Tongue (tissue), 2 donors: ENCODE measurements around the gene CMA1. TPM values are rescaled to one million over a fixed set of nuclear protein-coding genes. Genes with fewer than 3 reads are reported as not detected.

Source experiments
- DNase-seq: peaks from one replicate; pipeline ENCODE4 v3.0.0-alpha.2; 2015
- total RNA-seq: library from RNA; depleted of rRNA; stranded (reverse); fragments of >200 nt; gene quantifications from one replicate; pipeline ENCODE4 v1.2.3, GENCODE V29; 2014

The CMA1 gene
- total RNA-seq, 1 donor from 2014 or later = not detected

DNA sequence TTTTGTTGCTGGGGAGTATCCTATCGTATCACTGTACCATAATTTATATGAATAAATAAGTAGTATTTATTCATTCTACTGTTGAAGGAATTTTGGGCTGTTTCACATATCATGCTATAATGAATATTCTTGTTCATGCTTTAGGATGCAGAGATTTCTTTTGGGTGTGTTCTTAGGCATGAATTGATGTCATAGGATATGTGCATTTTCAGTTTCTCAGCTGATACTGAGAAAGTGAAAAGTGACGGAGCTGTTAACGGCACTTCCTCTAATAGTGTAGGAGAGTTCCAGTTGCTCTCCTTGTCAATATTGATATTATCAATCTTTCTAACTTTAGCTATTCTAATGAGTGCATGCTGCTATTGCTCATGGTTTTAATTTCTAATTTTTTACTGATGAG is 42.3 kb downstream of the CMA1 start:
- no peak for DNase-seq

DNA sequence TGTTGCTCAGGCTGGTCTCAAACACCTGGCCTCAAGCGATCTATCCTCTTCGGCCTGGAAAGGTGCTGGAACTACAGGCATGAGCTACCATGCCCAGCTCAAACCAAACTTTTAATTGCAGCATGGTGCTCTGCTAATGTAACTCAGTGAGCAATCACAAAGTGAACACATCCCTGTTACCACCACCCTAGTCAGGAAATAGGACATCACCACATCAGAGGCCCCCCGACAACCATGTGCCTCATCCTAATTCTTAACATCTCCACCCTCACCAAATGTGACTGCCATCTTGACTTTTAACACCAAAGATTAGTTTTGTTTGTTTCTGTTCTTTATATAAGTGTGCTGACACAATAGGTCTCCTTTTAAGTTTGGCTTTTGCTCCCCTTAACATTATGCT is 42.7 kb downstream of the CMA1 start:
- no peak for DNase-seq

DNA sequence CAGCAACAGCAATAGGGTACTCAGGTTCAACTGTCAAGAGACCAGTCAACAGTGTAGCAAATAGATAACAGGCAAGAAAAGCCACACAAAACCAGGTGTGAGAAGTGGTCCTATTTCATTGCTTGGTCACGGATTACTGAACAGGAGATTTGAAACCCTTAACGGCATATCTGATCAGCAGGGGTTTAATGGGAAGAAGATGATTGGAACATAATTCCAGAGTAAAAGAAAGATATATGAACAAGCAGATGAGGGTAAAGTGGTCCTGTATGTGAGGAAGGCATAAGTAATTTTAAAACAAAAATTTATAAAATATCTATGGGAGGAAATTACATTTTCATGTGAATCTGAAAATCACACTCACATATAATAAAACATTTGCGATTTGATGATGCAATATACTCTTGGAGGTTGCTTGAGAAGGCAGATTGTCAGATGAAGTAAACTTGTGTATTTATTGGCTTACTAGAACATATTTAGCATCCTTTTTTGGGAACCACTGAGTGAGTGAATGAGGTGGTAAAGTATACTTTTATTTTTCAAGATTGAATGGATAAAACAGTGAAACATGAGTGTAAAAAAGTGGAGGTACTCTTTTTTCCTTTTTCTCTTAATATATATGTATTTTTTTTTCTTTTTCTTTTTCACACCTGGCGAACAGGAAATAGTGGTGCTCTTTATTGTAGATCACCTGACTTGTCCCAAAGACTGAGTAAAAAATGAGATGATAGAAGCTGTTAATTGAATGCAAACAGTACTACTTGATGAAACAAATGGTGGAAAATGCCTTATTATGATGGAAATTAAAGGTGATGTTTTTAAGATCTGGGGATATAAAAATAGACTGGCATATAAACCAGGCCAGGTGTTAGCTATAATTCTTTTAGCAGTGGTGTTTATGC is 43.9 kb downstream of the CMA1 start:
- no peak for DNase-seq

DNA sequence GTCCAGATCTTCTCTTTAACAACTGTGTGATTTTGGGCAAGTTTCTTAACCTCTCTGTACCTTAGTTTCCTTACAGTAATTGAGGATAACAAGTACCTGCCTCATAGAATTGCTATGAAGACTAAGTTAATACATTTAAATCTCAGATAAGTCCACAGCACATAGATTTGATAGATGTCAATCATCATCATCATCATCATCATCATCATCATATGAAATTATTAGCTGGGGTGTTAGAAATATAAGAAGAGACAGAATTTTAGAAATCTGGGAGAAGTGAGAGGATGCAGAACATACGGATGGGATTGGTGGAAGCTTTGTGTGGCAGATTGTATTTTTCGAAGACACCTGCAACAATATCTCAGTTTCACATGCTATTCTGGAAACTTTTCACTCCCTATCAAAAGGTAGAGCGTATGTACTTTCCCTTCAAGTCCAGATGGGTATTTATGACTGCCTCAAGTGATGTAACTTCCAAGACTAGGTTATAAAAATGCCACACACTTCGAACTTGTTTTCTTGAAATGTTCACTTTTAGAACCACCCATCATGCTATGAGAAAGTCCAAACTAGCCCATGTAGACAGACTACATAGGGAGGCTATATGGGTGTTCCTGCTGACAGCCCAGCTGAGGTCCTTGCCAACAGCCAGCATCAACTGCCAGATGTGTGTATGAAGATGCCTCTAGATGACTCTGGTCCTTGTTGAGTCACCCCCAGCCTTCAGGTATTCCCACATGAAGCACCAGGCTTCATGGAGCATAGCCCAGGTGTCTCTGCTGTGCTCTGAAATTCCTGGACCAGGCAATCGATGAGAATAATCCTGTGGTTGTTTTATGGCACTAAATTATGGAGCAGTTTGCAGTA is 44.8 kb downstream of the CMA1 start:
- no peak for DNase-seq

DNA sequence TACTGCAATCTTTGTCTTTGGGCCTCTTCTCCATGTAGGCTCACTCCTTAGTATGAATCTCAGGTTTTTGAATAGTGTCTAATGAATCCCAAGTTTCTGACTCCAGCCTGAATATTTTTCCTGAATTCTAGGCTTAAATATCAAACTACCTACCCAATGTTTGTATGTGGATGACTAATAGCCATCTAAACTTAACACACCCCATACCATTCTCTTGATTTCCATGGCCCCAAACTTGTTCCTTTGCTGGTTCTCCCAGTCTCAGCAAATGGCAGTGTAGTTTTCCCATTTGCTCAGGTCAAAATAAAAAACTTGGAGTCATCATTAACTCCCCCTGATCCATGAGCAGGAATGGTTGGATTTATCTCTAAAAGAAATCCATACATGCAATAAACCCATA is 46.7 kb downstream of the CMA1 start:
- no peak for DNase-seq

DNA sequence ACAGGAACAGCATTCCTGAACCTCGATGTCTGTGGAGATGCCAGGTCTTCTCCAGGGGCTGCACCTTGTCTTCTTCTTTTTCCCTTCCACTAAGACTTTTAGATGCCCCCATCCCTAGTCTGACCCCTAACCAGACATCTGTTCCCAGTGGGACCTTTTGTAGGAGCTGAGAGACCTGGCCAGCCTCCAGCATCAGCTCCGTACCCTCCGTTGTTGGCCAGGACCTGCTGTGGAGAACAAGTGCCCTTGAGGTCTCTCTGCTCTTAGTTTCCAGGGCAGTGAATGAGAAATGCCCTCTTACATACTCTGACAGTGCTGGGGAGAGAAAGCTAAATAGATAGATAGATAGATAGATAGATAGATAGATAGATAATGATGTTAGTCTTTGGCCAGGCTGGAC is 48.7 kb downstream of the CMA1 start:
- no peak for DNase-seq

DNA sequence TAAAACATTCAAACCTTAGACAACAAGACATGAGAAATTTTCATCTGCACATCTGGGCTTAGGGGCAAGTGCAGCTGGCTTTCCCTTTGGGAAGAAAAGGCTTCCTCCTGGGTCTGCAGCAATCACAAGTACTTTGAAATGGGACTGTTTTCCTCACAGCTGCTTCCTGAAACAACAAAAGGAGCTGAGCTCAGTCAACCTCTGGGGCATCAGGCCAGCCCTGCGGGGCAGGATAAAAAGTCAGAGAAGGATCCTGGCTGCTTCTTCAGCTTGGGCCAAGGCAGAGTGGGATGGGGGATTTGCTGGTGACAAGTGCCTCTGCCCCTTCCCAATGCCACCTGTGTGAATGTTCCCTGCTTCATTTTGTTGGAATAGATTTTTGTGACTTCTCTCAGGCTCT is 49.3 kb downstream of the CMA1 start:
- DNase-seq = no peak

DNA sequence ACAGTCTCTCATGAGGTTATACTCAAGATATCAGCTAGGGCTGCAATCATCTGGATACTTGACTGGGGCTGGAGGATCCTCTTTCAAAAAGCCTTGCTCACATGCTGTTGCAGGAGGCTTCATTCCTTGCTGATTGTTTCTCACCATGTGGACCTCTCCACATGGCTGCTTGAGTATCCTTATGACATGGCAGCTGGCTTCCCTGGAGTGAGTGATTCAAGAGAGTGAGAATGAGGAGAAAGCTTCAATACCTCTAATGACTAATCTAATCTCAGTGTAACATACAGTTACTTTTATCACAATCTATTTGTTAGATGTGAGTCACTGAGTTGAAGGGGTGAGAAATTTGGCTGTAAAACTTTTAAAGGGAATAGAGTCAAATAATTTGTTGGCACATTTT is 51.1 kb downstream of the CMA1 start:
- DNase-seq = no peak

Other genes starting within 250 kb of the CMA1 start
- gene TGM1, start 245.1 kb downstream of the CMA1 start, total RNA-seq = 29.0 TPM
- gene RABGGTA, start 236.7 kb downstream of the CMA1 start, total RNA-seq = 16.5 TPM
- 13.0 TPM for gene DHRS1, start 208.5 kb downstream of the CMA1 start, total RNA-seq
- 24.5 TPM for gene NOP9, start 208.4 kb downstream of the CMA1 start, total RNA-seq
- 14.6 TPM for gene CIDEB, start 200.3 kb downstream of the CMA1 start, total RNA-seq
- gene LTB4R2, start 198.1 kb downstream of the CMA1 start, total RNA-seq = 19.3 TPM
- 8.8 TPM for gene LTB4R, start 196.8 kb downstream of the CMA1 start, total RNA-seq
- 16.7 TPM for gene ADCY4, start 173.2 kb downstream of the CMA1 start, total RNA-seq
- 5.5 TPM for gene RIPK3, start 168.3 kb downstream of the CMA1 start, total RNA-seq
- gene NFATC4, start 140.1 kb downstream of the CMA1 start, total RNA-seq = 56.6 TPM
- gene NYNRIN, start 109.3 kb downstream of the CMA1 start, total RNA-seq = 35.1 TPM
- 1.3 TPM for gene CBLN3, start 78.6 kb downstream of the CMA1 start, total RNA-seq
- gene KHNYN, start 78.3 kb downstream of the CMA1 start, total RNA-seq = 56.6 TPM
- 20.5 TPM for gene SDR39U1, start 65.5 kb downstream of the CMA1 start, total RNA-seq
- gene CTSG, start 68.0 kb upstream of the CMA1 start, total RNA-seq = 4.3 TPM
- gene GZMH, start 101.4 kb upstream of the CMA1 start, total RNA-seq = not detected
- 0.41 TPM for gene GZMB, start 125.9 kb upstream of the CMA1 start, total RNA-seq